Transverse colon (tissue), 4 donors: ENCODE results near the gene IRX5.

Source experiments
- POLR2A ChIP-seq: fragments of 450-650 bp; IDR thresholded peaks from one replicate; pipeline ENCODE4 v1.6.1; 2016; ENCODE audit warnings: antibody characterized with exemption, mild to moderate bottlenecking, moderate library complexity
- POLR2AphosphoS5 ChIP-seq, 3 donors: sonication (generic); formaldehyde crosslinking; IDR thresholded peaks; one replicate each; pipeline ENCODE4 v1.6.1; 2016; ENCODE audit warnings: antibody characterized with exemption in 3 of 3
- TF ChIP-seq, protein P1 (sequence below), 5 experiments: fragments of 200-600 bp in 3 of 5; fragments of 450-650 bp in 2 of 5; sonication (generic) in 3 of 5; IDR thresholded peaks; 1 replicate in 2 of 5; 2 replicates in 3 of 5; pipeline ENCODE4 v1.5.1; 2016 to 2017; ENCODE audit warnings: antibody characterized with exemption in 5 of 5, inconsistent platforms in 3 of 5, mild to moderate bottlenecking in 2 of 5, moderate library complexity in 1 of 5

DNA sequence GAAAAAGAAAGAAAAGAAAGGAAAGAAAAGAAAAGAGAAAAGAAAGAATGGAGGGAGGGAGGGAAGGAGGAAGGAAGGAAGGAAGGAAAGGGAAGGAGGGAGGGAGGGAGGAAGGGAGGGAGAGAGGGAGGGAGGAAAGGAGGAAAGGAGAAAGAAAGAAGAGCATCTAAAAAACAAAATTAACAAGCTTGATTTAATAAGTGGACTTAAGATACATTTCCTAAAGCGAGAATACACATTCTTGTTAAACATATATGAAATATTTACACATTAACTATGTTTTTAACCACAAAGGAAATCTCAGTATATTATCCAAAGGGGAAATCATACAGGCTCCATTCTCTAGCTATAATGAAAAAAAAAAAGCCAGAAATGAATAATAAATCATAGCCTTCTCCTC lies 47.3 kb upstream of the IRX5 start:
- TF ChIP-seq, protein P1, sequence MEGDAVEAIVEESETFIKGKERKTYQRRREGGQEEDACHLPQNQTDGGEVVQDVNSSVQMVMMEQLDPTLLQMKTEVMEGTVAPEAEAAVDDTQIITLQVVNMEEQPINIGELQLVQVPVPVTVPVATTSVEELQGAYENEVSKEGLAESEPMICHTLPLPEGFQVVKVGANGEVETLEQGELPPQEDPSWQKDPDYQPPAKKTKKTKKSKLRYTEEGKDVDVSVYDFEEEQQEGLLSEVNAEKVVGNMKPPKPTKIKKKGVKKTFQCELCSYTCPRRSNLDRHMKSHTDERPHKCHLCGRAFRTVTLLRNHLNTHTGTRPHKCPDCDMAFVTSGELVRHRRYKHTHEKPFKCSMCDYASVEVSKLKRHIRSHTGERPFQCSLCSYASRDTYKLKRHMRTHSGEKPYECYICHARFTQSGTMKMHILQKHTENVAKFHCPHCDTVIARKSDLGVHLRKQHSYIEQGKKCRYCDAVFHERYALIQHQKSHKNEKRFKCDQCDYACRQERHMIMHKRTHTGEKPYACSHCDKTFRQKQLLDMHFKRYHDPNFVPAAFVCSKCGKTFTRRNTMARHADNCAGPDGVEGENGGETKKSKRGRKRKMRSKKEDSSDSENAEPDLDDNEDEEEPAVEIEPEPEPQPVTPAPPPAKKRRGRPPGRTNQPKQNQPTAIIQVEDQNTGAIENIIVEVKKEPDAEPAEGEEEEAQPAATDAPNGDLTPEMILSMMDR (IDR thresholded peaks at IDR 0.05): no peak
- TF ChIP-seq POLR2AphosphoS5 (IDR thresholded peaks at IDR 0.05) (no peak), POLR2A (no peak)
